HepG2 (cell line): ENCODE measurements around the gene BICRAL. TPM values are rescaled to one million over a fixed set of nuclear protein-coding genes. Genes with fewer than 3 reads are reported as not detected.
A peak's percentile ranks its signal among the peaks of the same experiment; 100 is the strongest.

Source experiments
- CEBPB ChIP-seq: IDR thresholded peaks from 2 replicates; pipeline ENCODE4 v1.6.1; 2011; ENCODE audit warnings: low read depth, low read length, improper control_type of control experiment, borderline replicate concordance
- CERS6 ChIP-seq: sonication (generic); formaldehyde crosslinking; IDR thresholded peaks from 2 replicates; pipeline ENCODE4 v1.5.0; 2020; ENCODE audit warnings: missing genetic modification reagents
- DNMT3B ChIP-seq: conservative IDR thresholded peaks from 2 replicates; pipeline ENCODE4 v1.6.1; 2016; ENCODE audit warnings: missing biosample characterization, control low read depth
- DR1 ChIP-seq: sonication (generic); formaldehyde crosslinking; IDR thresholded peaks from 2 replicates; pipeline ENCODE4 v1.8.0; 2021; ENCODE audit warnings: mild to moderate bottlenecking, missing genetic modification reagents, inconsistent platforms
- KAT2B ChIP-seq: fragments of 150-350 bp; IDR thresholded peaks from 2 replicates; pipeline ENCODE4 v1.6.1; 2014; ENCODE audit warnings: low read depth, low read length, borderline replicate concordance
- KAT8 ChIP-seq: IDR thresholded peaks from 2 replicates; pipeline ENCODE4 v1.6.1; 2016; ENCODE audit warnings: missing genetic modification reagents, missing compliant biosample characterization
- KLF11 ChIP-seq: IDR thresholded peaks from 2 replicates; pipeline ENCODE4 v1.6.1; 2016; ENCODE audit warnings: missing compliant biosample characterization
- MXI1 ChIP-seq: IDR thresholded peaks from 3 replicates; pipeline ENCODE4 v1.6.1; 2012; ENCODE audit warnings: low read depth, low read length, inconsistent platforms, borderline replicate concordance
- NAIF1 ChIP-seq: sonication (generic); formaldehyde crosslinking; IDR thresholded peaks from 2 replicates; pipeline ENCODE4 v1.5.0; 2020; ENCODE audit warnings: mild to moderate bottlenecking, missing genetic modification reagents, borderline replicate concordance
- PCBP1 ChIP-seq: fragments of 200-400 bp; formaldehyde crosslinking; IDR thresholded peaks from 2 replicates; pipeline ENCODE4 v1.6.1; 2017; ENCODE audit warnings: mild to moderate bottlenecking, low read depth, low read length, borderline replicate concordance
- PHF21A ChIP-seq: sonication (generic); formaldehyde crosslinking; IDR thresholded peaks from 2 replicates; pipeline ENCODE4 v1.5.0; 2020; ENCODE audit warnings: mild to moderate bottlenecking, missing genetic modification reagents
- PPARG ChIP-seq: conservative IDR thresholded peaks from 2 replicates; pipeline ENCODE4 v1.6.1; 2016; ENCODE audit warnings: missing biosample characterization, missing genetic modification reagents
- U2AF1 ChIP-seq: fragments of 200-400 bp; formaldehyde crosslinking; optimal IDR thresholded peaks from 2 replicates; pipeline ENCODE3; 2017; ENCODE audit warnings: mild to moderate bottlenecking, low read depth, low read length
- ZBTB42 ChIP-seq: sonication (generic); formaldehyde crosslinking; IDR thresholded peaks from 2 replicates; pipeline ENCODE4 v1.5.0; 2020; ENCODE audit warnings: mild to moderate bottlenecking, missing genetic modification reagents
- ZHX1 ChIP-seq: sonication (generic); formaldehyde crosslinking; IDR thresholded peaks from 2 replicates; pipeline ENCODE4 v1.8.1; 2022; ENCODE audit warnings: low read depth, mild to moderate bottlenecking, missing genetic modification reagents
- ZNF280D ChIP-seq: sonication (generic); formaldehyde crosslinking; IDR thresholded peaks from 2 replicates; pipeline ENCODE4 v1.5.1; 2020; ENCODE audit warnings: mild to moderate bottlenecking, missing genetic modification reagents
- ZNF292 ChIP-seq: sonication (generic); formaldehyde crosslinking; IDR thresholded peaks from 2 replicates; pipeline ENCODE4 v1.8.1; 2022; ENCODE audit warnings: mild to moderate bottlenecking, low read depth, missing genetic modification reagents, borderline replicate concordance
- ZNF530 ChIP-seq: sonication (generic); formaldehyde crosslinking; IDR thresholded peaks from 2 replicates; pipeline ENCODE4 v1.5.0; 2020; ENCODE audit warnings: low read depth, mild to moderate bottlenecking, missing genetic modification reagents
- ZNF615 ChIP-seq: sonication (generic); formaldehyde crosslinking; IDR thresholded peaks from 2 replicates; pipeline ENCODE4 v1.5.0; 2020; ENCODE audit warnings: mild to moderate bottlenecking, missing genetic modification reagents, borderline replicate concordance
- ZNF644 ChIP-seq: IDR thresholded peaks from 2 replicates; pipeline ENCODE4 v1.6.1; 2016; ENCODE audit warnings: low read depth
- ZNF672 ChIP-seq: sonication (generic); formaldehyde crosslinking; IDR thresholded peaks from 2 replicates; pipeline ENCODE4 v1.8.1; 2022; ENCODE audit warnings: missing genetic modification reagents
- ZNF775 ChIP-seq: sonication (generic); formaldehyde crosslinking; IDR thresholded peaks from 2 replicates; pipeline ENCODE4 v1.4.0; 2020; ENCODE audit warnings: missing genetic modification reagents, mild to moderate bottlenecking, moderate library complexity, borderline replicate concordance
- polyA plus RNA-seq, 8 experiments: library from polyadenylated mRNA; depleted of rRNA in 3 of 8; stranded (reverse) in 7 of 8; unstranded in 1 of 8; fragments of >200 nt; fragmentation: Illumina TruSeq in 4 of 8; extraction: Trizol in 4 of 8; gene quantifications; 2 replicates each; pipeline versions ENCODE4 v1.2.1 to v1.2.3, GENCODE V29; 2011 to 2016; ENCODE audit warnings: low read depth in 4 of 8, missing spikeins in 1 of 8, mixed read lengths in 1 of 8; ENCODE audit not compliant: insufficient read depth in 1 of 8
- total RNA-seq, 5 experiments: library from RNA; depleted of rRNA; stranded (reverse); fragments of >200 nt; fragmentation: Illumina TruSeq; extraction: Trizol; gene quantifications; 2 replicates each; pipeline ENCODE4 v1.2.3, GENCODE V29; 2016; ENCODE audit warnings: low read depth in 1 of 5

BICRAL gene
- total and polyA plus RNA-seq, 2 of the 13 experiments (the other 11 are each of a cell fraction or from before 2014, with no cell fraction given) = 5.0 to 13.5 TPM

DNA sequence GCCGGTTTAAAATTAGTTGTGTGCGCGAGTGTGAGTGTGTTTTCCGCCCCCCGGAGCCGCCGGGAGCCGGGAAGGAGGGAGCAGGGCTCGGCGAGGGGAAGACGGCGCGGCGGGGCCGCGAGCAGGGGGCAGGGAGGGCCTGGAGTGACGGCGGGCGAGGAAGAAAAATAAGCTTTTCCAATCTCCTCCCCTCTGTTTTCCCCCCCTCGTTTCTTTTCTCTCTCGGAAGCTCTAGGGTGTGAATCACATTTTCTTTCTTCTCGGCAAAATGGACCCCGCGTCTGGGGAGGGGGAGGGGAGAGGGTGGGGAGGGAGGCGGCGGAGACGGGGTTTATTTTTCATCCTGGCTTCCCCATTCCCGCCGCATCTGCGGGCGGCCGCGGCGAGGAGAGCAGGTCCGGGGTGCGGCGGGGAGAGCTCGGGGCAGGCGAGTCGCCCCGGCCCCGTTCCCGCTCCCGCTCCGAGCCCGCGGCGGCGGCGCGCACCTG, 881 bp downstream of the BICRAL start (continued):
- no peak for TF ChIP-seq ZNF280D (CRISPR knock-in tag)
- no peak for TF ChIP-seq ZNF530 (CRISPR knock-in tag)
- TF ChIP-seq DR1 (CRISPR knock-in tag) = no peak
- TF ChIP-seq CEBPB = no peak
- TF ChIP-seq ZNF644 (CRISPR knock-in tag) = no peak
- no peak for TF ChIP-seq ZBTB42 (CRISPR knock-in tag)
- TF ChIP-seq U2AF1 = no peak
- TF ChIP-seq MXI1 = no peak
- peak; percentile 69; the same call in 1 of the 2 replicates for TF ChIP-seq PCBP1
- TF ChIP-seq NAIF1 (CRISPR knock-in tag) = no peak
- TF ChIP-seq ZNF615 (CRISPR knock-in tag) = no peak
- no peak for TF ChIP-seq ZNF292
- no peak for TF ChIP-seq PPARG (CRISPR knock-in tag)
- TF ChIP-seq ZNF672 (CRISPR knock-in tag) = no peak
- no peak for TF ChIP-seq DNMT3B
- no peak for TF ChIP-seq CERS6 (CRISPR knock-in tag)
- TF ChIP-seq ZHX1 (CRISPR knock-in tag) = no peak
- no peak for TF ChIP-seq PHF21A (CRISPR knock-in tag)
- no peak for TF ChIP-seq ZNF775 (CRISPR knock-in tag)
- TF ChIP-seq KAT2B = no peak
- no peak for TF ChIP-seq KLF11 (CRISPR knock-in tag)
- TF ChIP-seq KAT8 (CRISPR knock-in tag) = no peak
